Measurements from ENCODE around the gene ALPI.

- TF ChIP-seq CTCF (conservative IDR thresholded peaks at IDR 0.05 in 1 of 2, IDR thresholded peaks at IDR 0.05 in 1 of 2; ENCODE audit: low read depth in 1 of 2, low read length in 2 of 2) (no peak), EZH2 (IDR thresholded peaks at IDR 0.05; ENCODE audit: low read length, missing control alignments) (no peak)
These were observed 9.1 kb downstream of the ALPI start for GRCh38 chr2:232465061-232465460.

Data from fibroblast of lung (primary cell).